GM06990 (cell line): ENCODE results near the gene SMPD1.
A peak's percentile ranks its signal among the peaks of the same experiment; 100 is the strongest.

Experiments
- DNase-seq: peaks from one replicate; pipeline ENCODE4 v3.0.0-alpha.2; 2011; ENCODE audit not compliant: insufficient read length; ENCODE audit errors: extremely low read depth
- H3K27me3 ChIP-seq: replicated peaks from 2 replicates; pipeline ENCODE4 v1.6.0; 2011; ENCODE audit warnings: low read length; ENCODE audit not compliant: control insufficient read depth, insufficient read depth
- H3K36me3 ChIP-seq: 2 replicates; pipeline ENCODE4 v1.5.1; 2011; ENCODE audit warnings: low read length; ENCODE audit not compliant: control insufficient read depth, insufficient read depth
- H3K4me3 ChIP-seq: replicated peaks from 2 replicates; pipeline ENCODE4 v1.5.1; 2011; ENCODE audit warnings: low read depth, mild to moderate bottlenecking, control low read depth, low read length
- CTCF ChIP-seq: IDR thresholded peaks from 2 replicates; pipeline ENCODE4 v1.5.1; 2011; ENCODE audit warnings: low read length, control low read depth, mild to moderate bottlenecking, inconsistent platforms; ENCODE audit not compliant: insufficient read depth, poor library complexity, severe bottlenecking

The SMPD1 gene

GRCh38 chr11:6353367-6353987, 36.8 kb upstream of the SMPD1 start:
- H3K4me3 ChIP-seq = no peak overlapping the region
- DNase-seq = peak; percentile 23
- H3K36me3 ChIP-seq = no peaks in the 10 kb centered on the region
- H3K27me3 ChIP-seq = no peaks in the 10 kb centered on the region; the same call in 1 of the 2 replicates
- TF ChIP-seq CTCF = peak; percentile 89

- Histone ChIP-seq H3K27me3 (no peaks in the 10 kb centered on the region; the same call in 1 of the 2 replicates), H3K36me3 (no peaks in the 10 kb centered on the region), H3K4me3 (no peak overlapping the region)
- no peak for TF ChIP-seq CTCF
- no peak for DNase-seq
Measured at GRCh38 chr11:6354651-6355485, 35.4 kb upstream of the SMPD1 start.

- Histone ChIP-seq H3K36me3 (no peaks in the 10 kb centered on the region), H3K27me3 (no peaks in the 10 kb centered on the region), H3K4me3 (no peak overlapping the region)
- no peak for TF ChIP-seq CTCF
- DNase-seq = no peak
Measured at GRCh38 chr11:6356503-6357055, 33.7 kb upstream of the SMPD1 start.

- Histone ChIP-seq H3K27me3 (no peaks in the 10 kb centered on the region), H3K36me3 (no peaks in the 10 kb centered on the region), H3K4me3 (no peak overlapping the region)
- no peak for DNase-seq
- TF ChIP-seq CTCF = no peak
Measured at GRCh38 chr11:6357222-6357621, 33.1 kb upstream of the SMPD1 start.

- Histone ChIP-seq H3K36me3 (no peaks in the 10 kb centered on the region), H3K4me3 (no peak overlapping the region), H3K27me3 (no peaks in the 10 kb centered on the region)
- DNase-seq = no peak
- TF ChIP-seq CTCF = no peak
Measured at GRCh38 chr11:6360183-6360582, 30.1 kb upstream of the SMPD1 start.
